NCI-H1694 treated with DMSO at 0.1 percent for 48 hours (cell line): Measurements from ENCODE around the gene PPP1R13B.
"Not testable (repeated sequence)": the region's sequence is repeated elsewhere in the genome, so short reads cannot be mapped to it uniquely, and the experiment has no call there.

Experiments
- DNase-seq: peaks from one replicate; lab custom pipeline; 2025; lab: John Stamatoyannopoulos, UW

Gene PPP1R13B

DNA sequence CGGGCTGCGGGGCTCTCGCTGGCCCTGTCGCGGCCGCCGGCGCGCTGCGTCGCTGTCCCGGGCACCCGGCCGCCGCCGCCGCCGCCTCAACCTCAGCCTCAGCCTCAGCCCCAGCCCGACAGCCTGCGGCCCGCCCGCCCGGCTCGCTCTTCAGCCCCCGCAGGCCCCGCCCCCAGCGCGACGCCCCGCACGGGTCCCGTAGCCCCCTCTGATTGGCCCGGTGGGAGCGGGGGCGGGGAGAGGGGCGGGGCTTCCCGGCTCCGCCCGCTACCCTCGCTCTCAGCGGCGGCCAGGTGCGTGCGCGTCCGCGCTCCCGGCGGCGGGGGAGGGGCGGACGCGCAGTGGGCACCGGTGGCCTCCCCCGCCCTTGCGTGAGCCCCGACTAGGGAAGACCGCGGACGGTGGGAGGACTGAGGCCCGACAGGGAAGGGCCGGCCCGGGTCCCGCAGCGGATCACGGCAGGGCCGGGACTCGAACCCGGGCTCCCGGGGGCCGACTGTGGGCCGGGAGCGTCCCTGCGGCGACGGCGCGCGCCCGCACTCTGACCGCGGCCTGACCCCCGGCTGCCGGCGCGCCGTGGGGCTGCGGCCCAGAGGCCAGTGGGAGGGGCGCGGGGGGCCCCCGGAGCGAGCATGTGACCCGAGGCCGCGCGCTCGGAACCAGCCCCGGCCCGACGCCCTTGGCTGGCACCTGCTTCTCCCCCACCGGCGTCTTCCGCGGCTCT is at the start of gene PPP1R13B:
Gene PPP1R13B (minus strand): TSS at position 125 of the 724 bp plus-strand sequence. CDS start 268 bp downstream, outside the sequence.
- peak; percentile 92 for DNase-seq

GRCh38 chr14:103896578-103896977 is 49.2 kb upstream of the PPP1R13B start:
- no peak for DNase-seq

DNA sequence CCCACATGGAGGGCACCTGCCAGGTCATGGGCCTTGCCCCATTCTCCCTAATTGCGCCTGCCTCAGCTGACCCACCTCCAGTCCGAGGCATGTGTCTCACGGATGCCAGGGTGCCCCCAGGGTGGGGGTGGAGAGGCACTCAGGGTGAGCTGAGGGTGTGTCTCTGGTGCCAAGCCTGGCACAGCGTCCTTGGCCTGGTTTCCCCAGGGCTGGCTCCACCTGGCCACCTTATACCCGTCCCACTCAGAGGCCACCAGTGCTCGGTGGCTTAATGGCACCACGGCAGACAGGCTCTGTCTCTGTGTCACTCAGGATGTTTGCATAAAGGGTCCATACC is 47.3 kb upstream of the PPP1R13B start:
- DNase-seq = no peak

DNA sequence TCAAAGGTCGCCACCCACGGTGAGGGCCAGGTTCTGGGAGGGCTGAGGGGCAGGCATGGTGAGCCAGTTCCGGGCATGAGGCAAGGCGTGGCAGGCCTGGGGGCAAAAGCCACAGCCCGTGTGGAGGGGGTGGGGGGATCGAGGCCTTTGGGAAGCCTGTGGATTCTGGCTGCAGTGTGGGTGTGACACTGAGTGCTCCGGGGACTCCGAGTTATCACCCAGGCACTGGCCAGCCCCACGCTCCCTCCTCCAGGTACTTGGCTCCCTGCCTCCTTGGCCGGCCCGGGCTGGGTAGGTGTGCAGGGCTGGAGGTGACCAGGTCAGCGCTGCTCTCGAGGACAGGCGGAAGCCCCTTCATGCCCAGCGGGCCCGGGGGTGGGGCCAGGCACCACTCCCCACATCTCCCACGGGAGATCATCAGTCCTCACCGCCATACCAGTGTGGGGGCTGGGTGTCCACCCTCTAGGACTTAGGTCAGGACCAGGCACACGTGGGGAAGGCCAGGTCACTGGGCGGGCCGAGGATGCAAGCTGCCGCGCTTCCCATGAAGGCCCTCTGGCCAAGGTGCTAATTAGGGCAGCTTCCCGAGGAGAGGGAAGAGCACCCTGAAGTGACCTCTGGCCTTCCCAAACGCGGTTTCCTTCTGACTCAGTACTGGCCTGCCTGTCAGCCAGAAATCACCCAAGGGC is 46.8 kb upstream of the PPP1R13B start:
- DNase-seq = no peak

DNA sequence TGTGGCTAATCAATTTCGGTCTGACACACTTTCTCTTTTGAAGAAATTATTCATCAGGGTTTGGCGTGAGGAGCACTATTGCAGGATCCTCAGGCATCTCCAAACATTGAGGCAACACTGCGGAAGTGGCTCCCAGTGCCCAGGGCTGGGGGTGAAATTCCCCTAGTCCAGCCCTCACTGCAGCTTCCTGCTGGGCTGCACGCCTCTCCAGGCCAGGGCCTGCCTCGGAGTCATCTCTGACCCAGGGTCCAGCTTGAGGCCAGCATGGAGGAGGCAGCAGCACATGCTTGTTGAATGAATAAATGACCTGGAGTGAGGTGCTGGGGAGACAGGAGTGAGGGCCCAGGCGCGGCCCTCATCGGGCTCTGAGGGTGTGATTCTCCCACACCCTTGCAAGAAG is 44.9 kb upstream of the PPP1R13B start:
- DNase-seq = no peak

GRCh38 chr14:103891667-103892215 is 44.4 kb upstream of the PPP1R13B start:
- DNase-seq = no peak

- no peak for DNase-seq
Observed at GRCh38 chr14:103890821-103891666, 43.7 kb upstream of the PPP1R13B start.

DNA sequence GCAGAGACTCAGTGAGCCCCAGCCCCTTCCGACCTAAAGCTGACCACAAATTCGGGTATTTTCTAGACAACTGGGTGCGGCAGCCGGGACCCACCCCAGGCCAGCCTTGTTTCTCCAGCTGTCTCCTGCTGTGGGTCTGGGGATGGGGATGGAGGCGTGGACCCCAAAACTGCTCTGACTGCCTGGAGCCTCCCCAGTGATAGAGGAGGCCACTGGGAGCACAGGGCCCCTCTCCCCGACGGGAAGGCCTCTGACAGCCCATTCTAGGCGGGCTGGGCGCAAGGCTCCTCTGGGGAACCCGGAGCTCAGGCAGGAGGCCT is 42.6 kb upstream of the PPP1R13B start:
- no peak for DNase-seq

DNA sequence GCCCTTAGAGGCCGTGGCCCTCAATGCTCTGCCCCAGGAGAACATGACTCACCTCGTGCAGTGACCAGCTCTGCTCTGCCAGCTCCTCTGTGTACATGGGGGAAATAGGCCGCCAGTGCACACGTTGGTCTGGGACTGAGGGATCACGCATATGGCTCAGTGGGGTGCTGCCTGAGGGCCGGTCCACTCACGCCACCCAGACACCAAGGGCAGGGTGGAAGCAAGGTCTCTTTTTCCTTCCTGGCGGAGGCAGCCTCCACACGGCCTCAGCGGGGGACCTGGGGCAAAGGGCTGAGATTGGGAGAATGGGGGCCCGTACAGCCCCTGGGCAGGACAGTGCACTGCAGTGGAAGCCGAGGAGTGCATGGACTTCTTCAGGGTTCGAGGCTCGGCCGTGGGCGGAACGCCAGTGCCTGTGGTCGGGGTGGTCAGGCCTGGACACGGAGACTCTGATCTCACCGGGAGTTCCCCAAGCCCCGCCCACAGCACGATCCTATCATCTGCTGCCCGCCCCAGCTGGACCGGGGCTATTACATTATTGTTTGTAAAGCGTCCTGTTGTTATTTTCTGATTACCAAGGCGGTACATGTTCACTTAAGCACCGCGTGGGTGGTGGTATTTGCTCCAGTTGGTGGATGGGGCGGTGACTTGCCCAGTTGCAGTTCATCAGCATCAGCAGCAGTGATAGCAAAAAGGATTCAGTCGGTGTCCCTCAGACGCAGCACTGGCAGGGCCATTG is 42.1 kb upstream of the PPP1R13B start:
- no peak for DNase-seq

DNA sequence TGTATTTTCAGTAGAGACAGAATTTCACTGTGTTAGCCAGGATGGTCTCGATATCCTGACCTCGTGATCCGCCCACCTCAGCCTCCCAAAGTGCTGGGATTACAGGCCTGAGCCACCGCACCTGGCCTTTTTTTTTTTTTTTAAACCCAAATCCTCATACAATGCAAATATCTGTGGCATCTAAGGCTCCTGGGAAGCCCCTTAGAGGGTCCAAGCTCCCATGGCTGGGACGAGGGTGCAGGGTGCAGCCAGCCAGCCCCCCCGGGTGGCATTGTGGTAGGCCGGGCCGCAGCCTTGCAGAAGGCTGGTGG is 41.6 kb upstream of the PPP1R13B start:
- DNase-seq = not testable (repeated sequence)

GRCh38 chr14:103887557-103888115 is 40.3 kb upstream of the PPP1R13B start:
- DNase-seq = no peak

DNA sequence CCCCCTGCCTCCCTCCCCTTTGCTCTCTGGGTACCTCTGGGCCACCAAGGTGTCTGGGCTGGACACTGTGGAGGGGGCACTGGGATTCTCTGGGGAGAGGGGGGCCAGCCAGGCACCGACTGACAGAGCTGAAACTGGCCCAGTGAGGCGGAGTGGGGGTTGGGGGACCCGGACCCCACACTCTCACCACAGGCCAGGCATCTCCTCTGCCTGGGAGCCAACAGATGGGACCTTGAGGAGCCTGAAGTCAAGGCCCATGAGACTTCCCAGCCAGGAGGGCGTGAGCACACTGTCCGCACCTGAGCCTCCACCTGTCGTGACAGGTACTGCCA is 39.8 kb upstream of the PPP1R13B start:
- no peak for DNase-seq

DNA sequence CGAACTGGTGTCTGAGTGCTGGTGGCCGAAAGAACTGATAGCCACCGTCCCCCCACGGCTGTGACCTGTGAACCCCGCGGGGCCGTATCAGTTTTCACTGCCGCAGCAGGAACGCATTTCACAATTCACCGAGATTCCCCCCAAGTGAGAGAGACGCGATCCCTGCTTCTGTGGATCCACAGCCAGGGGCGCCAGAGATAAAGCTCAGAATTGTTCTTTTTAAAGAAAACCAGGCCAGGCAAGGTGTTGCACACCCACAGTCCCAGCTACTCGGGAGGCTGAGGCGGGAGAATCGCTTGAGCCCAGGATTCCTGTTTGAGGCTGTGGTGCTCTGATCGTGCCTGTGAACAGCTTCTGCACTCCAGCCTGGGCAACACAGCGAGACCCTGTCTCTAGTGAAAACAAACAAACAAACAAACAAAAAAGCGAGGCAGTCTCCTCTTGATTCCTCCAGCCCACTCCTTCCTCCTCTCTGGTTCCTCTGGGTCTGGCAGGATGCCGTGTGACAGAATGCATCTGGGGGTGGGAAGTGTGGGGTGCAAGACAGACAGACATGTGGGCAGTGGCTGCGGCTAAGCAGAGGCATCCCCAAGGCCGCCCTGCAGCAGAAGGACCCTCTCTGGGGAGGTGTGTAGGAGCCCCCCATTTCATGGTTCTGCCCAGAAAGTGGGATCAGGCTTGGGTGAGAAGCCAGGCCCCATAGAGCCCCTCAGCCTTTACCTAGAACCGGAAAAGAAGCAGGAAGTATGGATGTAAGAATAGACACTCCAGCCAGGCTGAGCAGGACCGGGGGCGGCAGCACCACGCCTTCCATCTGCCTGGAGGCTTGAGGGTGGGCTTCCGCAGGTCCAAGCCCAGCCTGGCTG is 39.2 kb upstream of the PPP1R13B start:
- DNase-seq = no peak

GRCh38 chr14:103885509-103885932 is 38.1 kb upstream of the PPP1R13B start:
- no peak for DNase-seq

- DNase-seq = no peak
Observed at GRCh38 chr14:103884854-103885253, 37.5 kb upstream of the PPP1R13B start.

- DNase-seq = no peak
Observed at GRCh38 chr14:103883263-103883523, 35.8 kb upstream of the PPP1R13B start.

DNA sequence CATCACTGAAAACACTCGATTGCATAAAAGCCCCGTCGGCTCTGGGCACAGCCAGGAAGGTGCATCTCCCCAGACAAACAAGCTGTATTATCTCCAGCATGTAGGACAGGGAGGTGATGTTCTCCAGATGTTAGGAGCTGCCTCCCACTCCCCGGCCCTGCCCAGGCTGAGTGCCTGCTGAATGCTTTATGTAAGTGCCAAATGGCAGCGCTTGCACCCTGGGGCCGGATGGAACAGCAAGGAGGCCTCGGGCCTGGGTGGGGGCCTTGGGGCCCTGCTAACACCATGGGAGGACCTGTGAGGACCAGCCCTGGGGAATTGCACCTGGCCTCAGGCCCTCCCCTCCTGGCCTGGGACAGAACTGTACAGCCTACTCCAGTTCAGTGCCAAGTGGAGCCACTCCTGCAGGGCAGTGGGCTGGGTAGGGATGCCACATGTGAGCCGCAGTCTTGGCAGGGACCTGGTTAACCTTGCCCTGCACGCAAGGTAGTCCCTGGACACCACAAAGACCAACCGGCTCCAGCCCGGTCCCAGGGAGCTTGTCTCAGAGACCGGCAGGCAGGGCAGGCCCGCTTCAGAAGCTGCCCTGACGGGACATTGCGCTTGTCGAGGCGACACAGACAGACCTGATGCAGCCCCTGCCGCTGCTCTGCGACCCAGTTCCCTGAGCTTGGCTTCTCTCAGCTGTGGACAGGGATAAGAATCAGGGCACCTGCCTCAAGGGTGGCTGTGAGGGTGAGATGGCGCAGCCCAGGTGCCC is 35.3 kb upstream of the PPP1R13B start:
- no peak for DNase-seq

DNA sequence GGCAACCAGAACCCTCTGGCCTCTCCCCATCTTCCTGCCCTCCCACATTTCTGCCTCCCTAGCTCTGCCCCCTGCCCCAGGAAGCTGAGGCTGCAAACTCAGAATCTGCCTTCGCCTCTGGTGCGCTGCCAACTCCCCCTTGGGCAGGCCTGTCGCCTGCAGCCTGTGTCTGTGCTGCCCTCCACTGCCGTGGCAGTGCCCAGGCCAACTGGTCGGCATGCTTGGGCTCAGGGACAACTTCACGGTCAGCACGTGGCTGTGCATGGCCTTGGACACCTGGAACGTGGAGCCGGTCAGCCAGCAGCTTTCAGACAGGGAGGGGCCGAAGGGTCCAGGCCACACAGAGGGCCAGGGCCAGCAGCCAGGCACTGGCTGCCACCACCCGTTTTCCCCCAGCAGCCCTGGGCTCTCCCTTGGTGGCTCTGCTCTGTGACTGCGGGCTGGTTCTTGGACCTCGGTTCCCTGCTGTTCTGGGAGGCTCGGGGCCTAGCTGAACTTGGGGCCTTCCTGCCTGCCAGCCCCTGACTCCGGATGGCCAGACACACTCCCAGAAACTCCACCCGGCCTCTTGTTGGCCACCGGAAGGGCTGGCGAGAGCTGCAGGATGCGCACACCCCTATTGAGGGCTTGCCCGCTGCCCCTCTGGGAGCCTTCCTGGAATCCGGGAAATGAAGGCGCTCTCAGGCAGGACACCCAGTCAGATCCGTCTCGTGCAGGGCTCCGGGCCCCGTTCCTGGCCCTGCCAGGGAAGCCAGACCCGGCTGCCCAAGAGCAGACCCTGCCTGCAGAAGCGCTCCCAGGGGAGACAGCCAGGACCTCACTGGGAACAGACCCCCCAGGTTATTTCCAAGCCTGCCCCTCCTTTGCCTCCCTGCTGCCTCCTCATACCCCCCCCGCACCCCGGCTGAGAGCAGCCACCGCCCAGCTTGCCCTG is 34.2 kb upstream of the PPP1R13B start:
- DNase-seq = peak; percentile 36
